C4-2B (cell line): Measurements from ENCODE around the gene PLEKHA8.

Source experiments
- CTCF ChIP-seq: fragments of 450-650 bp; conservative IDR thresholded peaks from 2 replicates; pipeline ENCODE4 v1.5.1; 2017; ENCODE audit warnings: mild to moderate bottlenecking
- ZFX ChIP-seq: fragments of 450-650 bp; IDR thresholded peaks from 2 replicates; pipeline ENCODE4 v1.6.1; 2017

GRCh38 chr7:30069096-30069867, 41.1 kb downstream of the PLEKHA8 start:
- no peak for TF ChIP-seq CTCF
- TF ChIP-seq ZFX, result no peak
